Heart right ventricle (tissue), 16 donors: Measurements from ENCODE around the gene MAGEB17. TPM values are rescaled to one million over a fixed set of nuclear protein-coding genes. Genes with fewer than 3 reads are reported as not detected.

Source experiments
- ATAC-seq, 8 donors: fragments of 200-7000 bp; cut with Tn5 transposase; one replicate each; pipeline ENCODE4 v1.9.1; 2020; ENCODE audit warnings: mild to moderate bottlenecking in 8 of 8, moderate library complexity in 8 of 8, moderate number of reproducible peaks in 1 of 8
- DNase-seq, 2 donors: peaks; one replicate each; pipeline ENCODE4 v3.0.0-alpha.2; 2020
- H3K27ac ChIP-seq, 10 donors: fragments of 200-600 bp; sonication (generic) in 2 of 10; one replicate each; pipeline versions ENCODE4 v1.5.0 to v1.8.0; 2020 to 2022; ENCODE audit warnings: mild to moderate bottlenecking in 3 of 10
- H3K27me3 ChIP-seq, 7 donors: fragments of 200-600 bp; one replicate each; pipeline ENCODE4 v1.8.0; 2021 to 2022; ENCODE audit warnings: mild to moderate bottlenecking in 2 of 7
- H3K36me3 ChIP-seq, 9 donors: fragments of 200-600 bp; sonication (generic) in 1 of 9; one replicate each; pipeline versions ENCODE4 v1.5.0 to v1.8.0; 2020 to 2022; ENCODE audit warnings: mild to moderate bottlenecking in 2 of 9
- H3K4me1 ChIP-seq, 9 donors: fragments of 200-600 bp; sonication (generic) in 1 of 9; one replicate each; pipeline versions ENCODE4 v1.5.0 to v1.8.0; 2020 to 2022; ENCODE audit warnings: mild to moderate bottlenecking in 4 of 9
- H3K4me3 ChIP-seq, 10 donors: fragments of 200-600 bp; sonication (generic) in 2 of 10; one replicate each; pipeline versions ENCODE4 v1.5.0 to v1.8.0; 2020 to 2022; ENCODE audit warnings: mild to moderate bottlenecking in 7 of 10, moderate library complexity in 2 of 10
- H3K9me3 ChIP-seq, 11 donors: fragments of 200-600 bp in 10 of 11; sonication (generic) in 2 of 11; one replicate each; pipeline versions ENCODE4 v1.5.0 to v1.8.0; 2013 to 2022; ENCODE audit warnings: mild to moderate bottlenecking in 2 of 11, control low read depth in 1 of 11, moderate library complexity in 1 of 11
- CTCF ChIP-seq, 9 donors: fragments of 200-600 bp; sonication (generic) in 2 of 9; IDR thresholded peaks; one replicate each; pipeline versions ENCODE4 v1.5.0 to v1.8.0; 2021 to 2022; ENCODE audit warnings: antibody characterized with exemption in 9 of 9, mild to moderate bottlenecking in 5 of 9, moderate library complexity in 1 of 9
- WGBS, 2 donors: extraction: QIAGEN DNeasy Blood & Tissue Kit; methylation state at CpG; one replicate each; pipeline ENCODE4 v1.1.7; 2013; ENCODE audit warnings: inconsistent platforms in 1 of 2; 5-methylcytosine and 5-hydroxymethylcytosine counted together
- intact Hi-C, 10 donors: fragments of 100-400 bp; cut with DNase I; formaldehyde crosslinking; loops; one replicate each; pipeline versions ENCODE4 v1.11.1 to v1.14.2; 2022
- polyA plus RNA-seq, 2 donors: library from polyadenylated mRNA; stranded (reverse); fragments of 200-250 nt; gene quantifications; one replicate each; pipeline ENCODE4 v1.2.3, GENCODE V29; 2013
- total RNA-seq, 10 donors: library from RNA; stranded (reverse); fragmentation: NEBNext Ultra II Directional in 3 of 10; extraction: Animal tissue kit (Norgen Biotek cat#: 25700) in 3 of 10; gene quantifications; one replicate each; pipeline versions ENCODE4 v1.2.1 to v1.2.4, GENCODE V29; 2021 to 2023
- donor health status: Arrhythmogenic right ventricular cardiomyopathy.
- donor health status: ischemic (EF 13 %, LVEDD 7.1; RV severe dilation, severe dysfunction).
- donor health status: healthy with polysubstance abuse.
- donor health status: DM: no; HTN: yes; CAD: no.
- donor health status: DM: no; HTN: no; CAD: no.
- donor health status: ischemic (EF 25% LVEDD 6.9; RV normal size, moderate dysfunction).
- donor health status: ischemic (EF 25% LVEDD 5.7; RV mildly dilated, moderate dysfunction).
- donor health status: healthy.
- donor health status: DM: yes; HTN: yes; CAD: no.
- donor health status: Ischemic cardiomyopathy.
- donor health status: ischemic (EF 35%, LVEDD 5.7; RV mildly dilated, moderate dysfunction).
- donor health status: nonischemic (EF 11% LVEDD 7.7; RV severe dilation, severe dysfunction).
- donor health status: DM: yes; HTN: yes; CAD: no.
- donor health status: PGD.
- donor health status: ischemic (EF 29% LVEDD 5.4; RV normal size, mild dysfunction).
- donor health status: nonischemic (EF 23%, LVEDD 6.1; RV moderate dilation, normal function).

Gene MAGEB17
- total and polyA plus RNA-seq, 12 donors = 0.04 to 0.19 TPM; not detected in 10

DNA sequence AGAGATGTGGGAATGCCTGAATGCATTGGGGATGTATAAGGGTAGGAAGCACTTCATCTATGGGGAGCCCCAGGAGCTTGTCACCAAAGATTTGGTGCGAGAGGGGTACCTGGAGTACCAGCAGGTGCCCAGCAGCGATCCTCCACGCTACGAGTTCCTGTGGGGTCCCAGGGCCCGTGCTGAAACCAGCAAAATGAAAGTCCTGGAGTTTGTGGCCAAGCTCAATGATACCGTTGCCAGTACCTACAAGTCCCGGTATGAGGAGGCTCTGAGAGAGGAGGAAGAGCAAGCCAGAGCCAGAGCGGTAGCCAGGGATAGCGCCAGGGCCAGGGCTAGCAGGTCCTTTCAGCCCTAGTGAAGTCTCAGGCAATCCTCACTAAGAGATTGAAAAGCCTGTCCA lies 3.8 kb downstream of the MAGEB17 start:
- ATAC-seq (no peak), DNase-seq (no peak)
- H3K27me3 ChIP-seq = peaks cover 0 to 12% (median 0%) of the 10 kb centered on the region in 7 donors
- H3K4me1 ChIP-seq = no peaks in the 10 kb centered on the region
- H3K27ac ChIP-seq = no peak overlapping the region
- no peak overlapping the region for H3K4me3 ChIP-seq
- no peaks in the 10 kb centered on the region for H3K36me3 ChIP-seq
- no peaks in the 10 kb centered on the region for H3K9me3 ChIP-seq
- TF ChIP-seq CTCF (IDR thresholded peaks at IDR 0.05) = no peak
- intact Hi-C loops = no loop called here
- WGBS, 2 donors = 90 to 96% methylated on average over 9 of the region's 9 CpGs

DNA sequence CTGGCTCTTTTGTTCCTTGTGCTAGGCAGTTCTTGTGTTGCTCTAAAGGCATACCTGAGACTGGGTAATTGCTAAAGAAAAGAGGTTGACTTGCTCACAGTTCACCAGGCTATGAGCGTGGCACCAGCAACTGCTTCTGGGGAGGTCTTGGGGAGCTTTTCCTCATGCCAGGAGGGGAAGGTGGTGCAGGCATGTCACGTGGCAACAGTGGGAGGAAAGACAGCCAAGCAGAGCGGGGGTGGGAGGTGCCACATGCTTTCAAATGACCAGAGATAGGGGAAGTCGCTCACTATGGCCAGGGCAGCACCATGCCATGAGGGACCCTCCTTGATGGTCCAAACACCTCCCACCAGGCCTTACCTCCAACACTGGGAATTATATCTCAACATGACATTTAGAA lies 4.7 kb downstream of the MAGEB17 start:
- DNase-seq (no peak), ATAC-seq (no peak)
- Histone ChIP-seq H3K4me1 (no peaks in the 10 kb centered on the region), H3K27me3 (peaks cover 0 to 10% (median 0%) of the 10 kb centered on the region in 7 donors), H3K27ac (no peak overlapping the region), H3K4me3 (no peak overlapping the region), H3K9me3 (no peaks in the 10 kb centered on the region), H3K36me3 (no peaks in the 10 kb centered on the region)
- TF ChIP-seq CTCF (IDR thresholded peaks at IDR 0.05) = no peak
- WGBS, 2 donors = 82 to 89% methylated on average over 3 to 4 of the region's 4 CpGs
- intact Hi-C loops = no loop called here

- Histone ChIP-seq H3K4me1 (no peaks in the 10 kb centered on the region), H3K27me3 (peaks cover 0 to 10% (median 0%) of the 10 kb centered on the region in 7 donors), H3K4me3 (no peak overlapping the region), H3K9me3 (no peaks in the 10 kb centered on the region), H3K36me3 (no peaks in the 10 kb centered on the region), H3K27ac (no peak overlapping the region)
- WGBS, 2 donors = 92 to 100% methylated on average over 3 of the region's 3 CpGs
- intact Hi-C loops = no loop called here
- DNase-seq (no peak), ATAC-seq (no peak)
- TF ChIP-seq CTCF (IDR thresholded peaks at IDR 0.05) = no peak
Observed at GRCh38 chrX:16172391-16172790, 5.1 kb downstream of the MAGEB17 start.

GRCh38 chrX:16175329-16176061 lies 8.2 kb downstream of the MAGEB17 start:
- intact Hi-C loops = no loop called here
- ATAC-seq = no peak
- Histone ChIP-seq H3K9me3 (no peaks in the 10 kb centered on the region), H3K27ac (no peak overlapping the region), H3K36me3 (no peaks in the 10 kb centered on the region), H3K27me3 (peaks cover 0 to 14% (median 0%) of the 10 kb centered on the region in 7 donors), H3K4me3 (no peak overlapping the region), H3K4me1 (no peaks in the 10 kb centered on the region)
- no peak for TF ChIP-seq CTCF (IDR thresholded peaks at IDR 0.05)
- WGBS, 2 donors = 55 to 68% methylated on average over 3 of the region's 3 CpGs
- DNase-seq = no peak
